HEK293 (cell line): ENCODE measurements around the gene B3GNT9.

Source experiments
- CTCF ChIA-PET: fragments of 350-600 bp; formaldehyde crosslinking; extraction: SDS; loops from one replicate; lab custom pipeline; 2021; ENCODE audit warnings: antibody characterized with exemption; lab: Yijun Ruan, JAX
- POLR2A ChIA-PET: fragments of 300-600 bp; formaldehyde crosslinking; extraction: SDS; loops from one replicate; lab custom pipeline; 2020; ENCODE audit warnings: antibody characterized with exemption, inconsistent platforms; lab: Yijun Ruan, JAX
- H3K27ac ChIP-seq: fragments of 200-500 bp; sonication (Bioruptor generic); 2 replicates; pipeline ENCODE4 v1.5.1; 2014; ENCODE audit warnings: low read depth, low read length, control low read depth, inconsistent platforms; ENCODE audit errors: extremely low read depth
- H3K36me3 ChIP-seq, 2 experiments: fragments of 200-500 bp in 1 of 2; sonication (Bioruptor generic) in 1 of 2; 1 replicate in 1 of 2; 2 replicates in 1 of 2; pipeline ENCODE4 v1.5.1; 2014 to 2017; ENCODE audit warnings: inconsistent platforms in 2 of 2, low read length in 2 of 2; ENCODE audit not compliant: control insufficient read depth in 2 of 2, insufficient read depth in 1 of 2
- H3K4me1 ChIP-seq: fragments of 200-500 bp; sonication (Bioruptor generic); 2 replicates; pipeline ENCODE4 v1.5.1; 2014; ENCODE audit warnings: mild to moderate bottlenecking, low read length, inconsistent platforms; ENCODE audit not compliant: control insufficient read depth, insufficient read depth
- H3K4me3 ChIP-seq: 2 replicates; pipeline ENCODE4 v1.5.1; 2011; ENCODE audit warnings: low read depth, mild to moderate bottlenecking, control low read depth, low read length, moderate library complexity
- H3K9me3 ChIP-seq: fragments of 200-500 bp; sonication (Bioruptor generic); 2 replicates; pipeline ENCODE4 v1.5.1; 2014; ENCODE audit warnings: low read depth, low read length, inconsistent platforms; ENCODE audit not compliant: control insufficient read depth, insufficient read depth
- EGR2 ChIP-seq: fragments of 450-650 bp; formaldehyde crosslinking; IDR thresholded peaks from 2 replicates; pipeline ENCODE4 v1.5.1; 2016; ENCODE audit warnings: low read depth, missing biosample characterization, missing genetic modification characterization
- HOXD13 ChIP-seq: sonication (generic); formaldehyde crosslinking; IDR thresholded peaks from 2 replicates; pipeline ENCODE4 v1.8.0; 2022; ENCODE audit warnings: missing genetic modification reagents, borderline replicate concordance
- KLF10 ChIP-seq: fragments of 450-650 bp; IDR thresholded peaks from 2 replicates; pipeline ENCODE4 v1.5.1; 2018; ENCODE audit warnings: missing biosample characterization, mild to moderate bottlenecking, missing genetic modification characterization
- WT1 ChIP-seq: fragments of 450-650 bp; formaldehyde crosslinking; IDR thresholded peaks from 2 replicates; pipeline ENCODE4 v1.5.1; 2016; ENCODE audit warnings: missing biosample characterization, missing genetic modification characterization
- ZFHX2 ChIP-seq: fragments of 450-650 bp; formaldehyde crosslinking; conservative IDR thresholded peaks from 2 replicates; pipeline ENCODE4 v1.5.1; 2016; ENCODE audit warnings: missing biosample characterization, missing genetic modification characterization
- ZNF132 ChIP-seq: fragments of 450-650 bp; formaldehyde crosslinking; IDR thresholded peaks from 2 replicates; pipeline ENCODE4 v1.5.1; 2017; ENCODE audit warnings: missing biosample characterization, missing genetic modification characterization, borderline replicate concordance
- ZNF184 ChIP-seq: fragments of 450-650 bp; IDR thresholded peaks from 2 replicates; pipeline ENCODE4 v1.5.1; 2018; ENCODE audit warnings: missing biosample characterization, mild to moderate bottlenecking, missing genetic modification characterization
- ZNF2 ChIP-seq: fragments of 450-650 bp; formaldehyde crosslinking; IDR thresholded peaks from 2 replicates; pipeline ENCODE4 v1.5.1; 2016; ENCODE audit warnings: missing biosample characterization, missing genetic modification characterization
- ZNF202 ChIP-seq: fragments of 450-650 bp; formaldehyde crosslinking; IDR thresholded peaks from 2 replicates; pipeline ENCODE4 v1.5.1; 2016; ENCODE audit warnings: missing biosample characterization, missing genetic modification characterization, borderline replicate concordance
- ZNF416 ChIP-seq: fragments of 450-650 bp; formaldehyde crosslinking; IDR thresholded peaks from 2 replicates; pipeline ENCODE4 v1.5.1; 2016; ENCODE audit warnings: missing biosample characterization, missing genetic modification characterization
- ZNF664 ChIP-seq: fragments of 450-650 bp; formaldehyde crosslinking; IDR thresholded peaks from 2 replicates; pipeline ENCODE4 v1.5.1; 2016; ENCODE audit warnings: missing biosample characterization, missing genetic modification characterization
- ZNF670 ChIP-seq: fragments of 450-650 bp; formaldehyde crosslinking; IDR thresholded peaks from 2 replicates; pipeline ENCODE4 v1.5.1; 2016; ENCODE audit warnings: missing biosample characterization, missing genetic modification characterization, low read depth
- ZNF768 ChIP-seq: fragments of 450-650 bp; formaldehyde crosslinking; IDR thresholded peaks from 2 replicates; pipeline ENCODE4 v1.5.1; 2018; ENCODE audit warnings: missing biosample characterization, mild to moderate bottlenecking, missing genetic modification characterization
- TF ChIP-seq, protein P1 (sequence below): fragments of 450-650 bp; formaldehyde crosslinking; IDR thresholded peaks from 2 replicates; pipeline ENCODE4 v1.5.1; 2016; ENCODE audit warnings: missing biosample characterization, missing genetic modification characterization
- TF ChIP-seq, protein P2 (sequence below): IDR thresholded peaks from 2 replicates; pipeline ENCODE4 v1.6.1; 2011; ENCODE audit warnings: mild to moderate bottlenecking, low read depth, low read length, borderline replicate concordance
- TF ChIP-seq, protein P3 (sequence below): fragments of 450-650 bp; formaldehyde crosslinking; IDR thresholded peaks from 2 replicates; pipeline ENCODE4 v1.5.1; 2016; ENCODE audit warnings: missing biosample characterization, missing genetic modification characterization, borderline replicate concordance
- TF ChIP-seq, protein P4 (sequence below): fragments of 450-650 bp; formaldehyde crosslinking; IDR thresholded peaks from 2 replicates; pipeline ENCODE4 v1.5.1; 2016; ENCODE audit warnings: missing biosample characterization, missing genetic modification characterization
- TF ChIP-seq, protein P5 (sequence below): fragments of 450-650 bp; formaldehyde crosslinking; IDR thresholded peaks from 2 replicates; pipeline ENCODE4 v1.5.1; 2017; ENCODE audit warnings: missing biosample characterization, missing genetic modification characterization
- TF ChIP-seq, protein P6 (sequence below): fragments of 450-650 bp; formaldehyde crosslinking; IDR thresholded peaks from 2 replicates; pipeline ENCODE4 v1.5.1; 2016; ENCODE audit warnings: missing biosample characterization, missing genetic modification characterization

Gene B3GNT9

DNA sequence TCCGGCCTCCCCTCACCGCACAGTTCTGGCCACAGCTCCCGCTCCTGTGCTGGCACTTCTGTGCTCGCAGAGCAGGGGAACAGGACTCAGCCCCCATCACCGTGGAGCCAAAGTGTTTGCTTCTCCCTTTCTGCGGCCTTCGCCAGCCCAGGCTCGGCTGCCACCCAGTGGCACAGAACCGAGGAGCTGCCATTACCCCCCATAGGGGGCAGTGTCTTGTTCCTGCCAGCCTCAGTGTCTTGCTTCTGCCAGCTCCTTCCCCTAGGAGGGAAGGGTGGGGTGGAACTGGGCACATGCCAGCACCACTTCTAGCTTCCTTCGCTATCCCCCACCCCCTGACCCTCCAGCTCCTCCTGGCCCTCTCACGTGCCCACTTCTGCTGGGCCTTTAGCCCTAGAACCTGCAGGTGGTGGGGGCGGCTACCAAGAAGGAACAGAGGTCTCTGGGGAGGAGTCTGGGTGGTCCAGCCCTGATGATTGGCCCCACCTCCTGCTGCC lies 47.5 kb upstream of the B3GNT9 start (continued):
- TF ChIP-seq, protein P1, sequence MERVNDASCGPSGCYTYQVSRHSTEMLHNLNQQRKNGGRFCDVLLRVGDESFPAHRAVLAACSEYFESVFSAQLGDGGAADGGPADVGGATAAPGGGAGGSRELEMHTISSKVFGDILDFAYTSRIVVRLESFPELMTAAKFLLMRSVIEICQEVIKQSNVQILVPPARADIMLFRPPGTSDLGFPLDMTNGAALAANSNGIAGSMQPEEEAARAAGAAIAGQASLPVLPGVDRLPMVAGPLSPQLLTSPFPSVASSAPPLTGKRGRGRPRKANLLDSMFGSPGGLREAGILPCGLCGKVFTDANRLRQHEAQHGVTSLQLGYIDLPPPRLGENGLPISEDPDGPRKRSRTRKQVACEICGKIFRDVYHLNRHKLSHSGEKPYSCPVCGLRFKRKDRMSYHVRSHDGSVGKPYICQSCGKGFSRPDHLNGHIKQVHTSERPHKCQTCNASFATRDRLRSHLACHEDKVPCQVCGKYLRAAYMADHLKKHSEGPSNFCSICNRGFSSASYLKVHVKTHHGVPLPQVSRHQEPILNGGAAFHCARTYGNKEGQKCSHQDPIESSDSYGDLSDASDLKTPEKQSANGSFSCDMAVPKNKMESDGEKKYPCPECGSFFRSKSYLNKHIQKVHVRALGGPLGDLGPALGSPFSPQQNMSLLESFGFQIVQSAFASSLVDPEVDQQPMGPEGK, result peak; percentile 25; the same call in 1 of the 2 replicates

DNA sequence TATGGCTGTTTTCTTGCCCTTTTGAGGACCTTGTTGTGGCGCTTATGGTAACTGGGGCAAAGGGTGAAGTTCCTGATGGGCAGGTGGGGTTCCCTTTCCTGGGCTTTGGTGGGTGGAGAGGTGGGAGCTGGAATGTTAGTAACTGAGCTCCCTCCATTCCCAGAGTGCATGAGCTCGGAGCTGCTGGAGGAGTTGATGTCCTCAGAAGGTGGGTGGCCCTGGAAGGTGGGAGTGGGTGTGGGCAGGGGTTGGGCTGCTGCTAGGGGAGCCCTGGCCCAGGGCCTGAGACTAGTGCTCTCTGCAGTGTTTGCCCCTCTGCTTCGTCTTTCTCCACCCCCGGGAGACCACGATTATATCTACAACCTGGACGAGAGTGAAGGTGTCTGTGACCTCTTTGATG lies 46.9 kb upstream of the B3GNT9 start:
- no peak for TF ChIP-seq ZNF184 (tag by site-specific recombination)
- TF ChIP-seq ZNF416 (tag by site-specific recombination), result no peak
- peak; percentile 94 for TF ChIP-seq EGR2 (tag by site-specific recombination)
- TF ChIP-seq, protein P2, sequence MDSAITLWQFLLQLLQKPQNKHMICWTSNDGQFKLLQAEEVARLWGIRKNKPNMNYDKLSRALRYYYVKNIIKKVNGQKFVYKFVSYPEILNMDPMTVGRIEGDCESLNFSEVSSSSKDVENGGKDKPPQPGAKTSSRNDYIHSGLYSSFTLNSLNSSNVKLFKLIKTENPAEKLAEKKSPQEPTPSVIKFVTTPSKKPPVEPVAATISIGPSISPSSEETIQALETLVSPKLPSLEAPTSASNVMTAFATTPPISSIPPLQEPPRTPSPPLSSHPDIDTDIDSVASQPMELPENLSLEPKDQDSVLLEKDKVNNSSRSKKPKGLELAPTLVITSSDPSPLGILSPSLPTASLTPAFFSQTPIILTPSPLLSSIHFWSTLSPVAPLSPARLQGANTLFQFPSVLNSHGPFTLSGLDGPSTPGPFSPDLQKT, result no peak
- TF ChIP-seq, protein P3, sequence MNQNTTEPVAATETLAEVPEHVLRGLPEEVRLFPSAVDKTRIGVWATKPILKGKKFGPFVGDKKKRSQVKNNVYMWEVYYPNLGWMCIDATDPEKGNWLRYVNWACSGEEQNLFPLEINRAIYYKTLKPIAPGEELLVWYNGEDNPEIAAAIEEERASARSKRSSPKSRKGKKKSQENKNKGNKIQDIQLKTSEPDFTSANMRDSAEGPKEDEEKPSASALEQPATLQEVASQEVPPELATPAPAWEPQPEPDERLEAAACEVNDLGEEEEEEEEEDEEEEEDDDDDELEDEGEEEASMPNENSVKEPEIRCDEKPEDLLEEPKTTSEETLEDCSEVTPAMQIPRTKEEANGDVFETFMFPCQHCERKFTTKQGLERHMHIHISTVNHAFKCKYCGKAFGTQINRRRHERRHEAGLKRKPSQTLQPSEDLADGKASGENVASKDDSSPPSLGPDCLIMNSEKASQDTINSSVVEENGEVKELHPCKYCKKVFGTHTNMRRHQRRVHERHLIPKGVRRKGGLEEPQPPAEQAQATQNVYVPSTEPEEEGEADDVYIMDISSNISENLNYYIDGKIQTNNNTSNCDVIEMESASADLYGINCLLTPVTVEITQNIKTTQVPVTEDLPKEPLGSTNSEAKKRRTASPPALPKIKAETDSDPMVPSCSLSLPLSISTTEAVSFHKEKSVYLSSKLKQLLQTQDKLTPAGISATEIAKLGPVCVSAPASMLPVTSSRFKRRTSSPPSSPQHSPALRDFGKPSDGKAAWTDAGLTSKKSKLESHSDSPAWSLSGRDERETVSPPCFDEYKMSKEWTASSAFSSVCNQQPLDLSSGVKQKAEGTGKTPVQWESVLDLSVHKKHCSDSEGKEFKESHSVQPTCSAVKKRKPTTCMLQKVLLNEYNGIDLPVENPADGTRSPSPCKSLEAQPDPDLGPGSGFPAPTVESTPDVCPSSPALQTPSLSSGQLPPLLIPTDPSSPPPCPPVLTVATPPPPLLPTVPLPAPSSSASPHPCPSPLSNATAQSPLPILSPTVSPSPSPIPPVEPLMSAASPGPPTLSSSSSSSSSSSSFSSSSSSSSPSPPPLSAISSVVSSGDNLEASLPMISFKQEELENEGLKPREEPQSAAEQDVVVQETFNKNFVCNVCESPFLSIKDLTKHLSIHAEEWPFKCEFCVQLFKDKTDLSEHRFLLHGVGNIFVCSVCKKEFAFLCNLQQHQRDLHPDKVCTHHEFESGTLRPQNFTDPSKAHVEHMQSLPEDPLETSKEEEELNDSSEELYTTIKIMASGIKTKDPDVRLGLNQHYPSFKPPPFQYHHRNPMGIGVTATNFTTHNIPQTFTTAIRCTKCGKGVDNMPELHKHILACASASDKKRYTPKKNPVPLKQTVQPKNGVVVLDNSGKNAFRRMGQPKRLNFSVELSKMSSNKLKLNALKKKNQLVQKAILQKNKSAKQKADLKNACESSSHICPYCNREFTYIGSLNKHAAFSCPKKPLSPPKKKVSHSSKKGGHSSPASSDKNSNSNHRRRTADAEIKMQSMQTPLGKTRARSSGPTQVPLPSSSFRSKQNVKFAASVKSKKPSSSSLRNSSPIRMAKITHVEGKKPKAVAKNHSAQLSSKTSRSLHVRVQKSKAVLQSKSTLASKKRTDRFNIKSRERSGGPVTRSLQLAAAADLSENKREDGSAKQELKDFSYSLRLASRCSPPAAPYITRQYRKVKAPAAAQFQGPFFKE (tag by site-specific recombination), result no peak
- no peak for TF ChIP-seq ZNF202 (tag by site-specific recombination)
- TF ChIP-seq, protein P4, sequence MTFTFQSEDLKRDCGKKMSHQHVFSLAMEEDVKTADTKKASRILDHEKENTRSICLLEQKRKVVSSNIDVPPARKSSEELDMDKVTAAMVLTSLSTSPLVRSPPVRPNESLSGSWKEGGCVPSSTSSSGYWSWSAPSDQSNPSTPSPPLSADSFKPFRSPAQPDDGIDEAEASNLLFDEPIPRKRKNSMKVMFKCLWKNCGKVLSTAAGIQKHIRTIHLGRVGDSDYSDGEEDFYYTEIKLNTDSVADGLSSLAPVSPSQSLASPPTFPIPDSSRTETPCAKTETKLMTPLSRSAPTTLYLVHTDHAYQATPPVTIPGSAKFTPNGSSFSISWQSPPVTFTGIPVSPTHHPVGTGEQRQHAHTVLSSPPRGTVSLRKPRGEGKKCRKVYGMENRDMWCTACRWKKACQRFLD (tag by site-specific recombination), result no peak
- TF ChIP-seq, protein P5, sequence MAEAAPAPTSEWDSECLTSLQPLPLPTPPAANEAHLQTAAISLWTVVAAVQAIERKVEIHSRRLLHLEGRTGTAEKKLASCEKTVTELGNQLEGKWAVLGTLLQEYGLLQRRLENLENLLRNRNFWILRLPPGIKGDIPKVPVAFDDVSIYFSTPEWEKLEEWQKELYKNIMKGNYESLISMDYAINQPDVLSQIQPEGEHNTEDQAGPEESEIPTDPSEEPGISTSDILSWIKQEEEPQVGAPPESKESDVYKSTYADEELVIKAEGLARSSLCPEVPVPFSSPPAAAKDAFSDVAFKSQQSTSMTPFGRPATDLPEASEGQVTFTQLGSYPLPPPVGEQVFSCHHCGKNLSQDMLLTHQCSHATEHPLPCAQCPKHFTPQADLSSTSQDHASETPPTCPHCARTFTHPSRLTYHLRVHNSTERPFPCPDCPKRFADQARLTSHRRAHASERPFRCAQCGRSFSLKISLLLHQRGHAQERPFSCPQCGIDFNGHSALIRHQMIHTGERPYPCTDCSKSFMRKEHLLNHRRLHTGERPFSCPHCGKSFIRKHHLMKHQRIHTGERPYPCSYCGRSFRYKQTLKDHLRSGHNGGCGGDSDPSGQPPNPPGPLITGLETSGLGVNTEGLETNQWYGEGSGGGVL (tag by site-specific recombination), result no peak
- TF ChIP-seq ZNF2 (tag by site-specific recombination), result no peak
- TF ChIP-seq ZNF670 (tag by site-specific recombination), result no peak
- peak; percentile 95 for TF ChIP-seq ZFHX2 (tag by site-specific recombination)
- no peak for TF ChIP-seq ZNF664 (tag by site-specific recombination)
- TF ChIP-seq ZNF132 (tag by site-specific recombination), result no peak
- TF ChIP-seq WT1, result no peak
- TF ChIP-seq ZNF768, result no peak
- TF ChIP-seq, protein P6, sequence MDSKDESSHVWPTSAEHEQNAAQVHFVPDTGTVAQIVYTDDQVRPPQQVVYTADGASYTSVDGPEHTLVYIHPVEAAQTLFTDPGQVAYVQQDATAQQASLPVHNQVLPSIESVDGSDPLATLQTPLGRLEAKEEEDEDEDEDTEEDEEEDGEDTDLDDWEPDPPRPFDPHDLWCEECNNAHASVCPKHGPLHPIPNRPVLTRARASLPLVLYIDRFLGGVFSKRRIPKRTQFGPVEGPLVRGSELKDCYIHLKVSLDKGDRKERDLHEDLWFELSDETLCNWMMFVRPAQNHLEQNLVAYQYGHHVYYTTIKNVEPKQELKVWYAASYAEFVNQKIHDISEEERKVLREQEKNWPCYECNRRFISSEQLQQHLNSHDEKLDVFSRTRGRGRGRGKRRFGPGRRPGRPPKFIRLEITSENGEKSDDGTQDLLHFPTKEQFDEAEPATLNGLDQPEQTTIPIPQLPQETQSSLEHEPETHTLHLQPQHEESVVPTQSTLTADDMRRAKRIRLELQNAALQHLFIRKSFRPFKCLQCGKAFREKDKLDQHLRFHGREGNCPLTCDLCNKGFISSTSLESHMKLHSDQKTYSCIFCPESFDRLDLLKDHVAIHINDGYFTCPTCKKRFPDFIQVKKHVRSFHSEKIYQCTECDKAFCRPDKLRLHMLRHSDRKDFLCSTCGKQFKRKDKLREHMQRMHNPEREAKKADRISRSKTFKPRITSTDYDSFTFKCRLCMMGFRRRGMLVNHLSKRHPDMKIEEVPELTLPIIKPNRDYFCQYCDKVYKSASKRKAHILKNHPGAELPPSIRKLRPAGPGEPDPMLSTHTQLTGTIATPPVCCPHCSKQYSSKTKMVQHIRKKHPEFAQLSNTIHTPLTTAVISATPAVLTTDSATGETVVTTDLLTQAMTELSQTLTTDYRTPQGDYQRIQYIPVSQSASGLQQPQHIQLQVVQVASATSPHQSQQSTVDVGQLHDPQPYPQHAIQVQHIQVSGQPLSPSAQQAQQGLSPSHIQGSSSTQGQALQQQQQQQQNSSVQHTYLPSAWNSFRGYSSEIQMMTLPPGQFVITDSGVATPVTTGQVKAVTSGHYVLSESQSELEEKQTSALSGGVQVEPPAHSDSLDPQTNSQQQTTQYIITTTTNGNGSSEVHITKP (tag by site-specific recombination), result peak; percentile 49
- no peak for TF ChIP-seq KLF10 (tag by site-specific recombination)
- no peak for TF ChIP-seq HOXD13 (CRISPR knock-in tag)
- TF ChIP-seq, all 188 proteins: peak for 3
- Histone ChIP-seq H3K4me3 (no peak overlapping the region), H3K27ac (0 out of 2 replicates have a peak overlapping the region, but pooled peaks have one; percentile 4), H3K36me3 (peaks cover 7 to 89% of the 10 kb centered on the region in 2 experiments; a peak in 2 of 3 replicates), H3K9me3 (no peaks in the 10 kb centered on the region), H3K4me1 (peaks cover 7% of the 10 kb centered on the region)
- ChIA-PET POLR2A (interaction anchor here (0.9 to 2.1 kb wide), 9 partner anchors 10 to 237 kb away, joined by 3 to 11 read pairs (median 4); partner anchors contain the start of genes CES3 and TMEM208), CTCF (interaction anchor here (0.5 to 2.2 kb wide), 9 partner anchors 10 to 121 kb away, joined by 3 to 10 read pairs (median 3); partner anchors contain the start of gene MATCAP1)
